HG02885 (cell line): ENCODE results near the gene GPC5.

Source experiments
- ATAC-seq: cut with Tn5 transposase; IDR thresholded peaks from one replicate; pipeline ENCODE4 v1.9.1; 2021; ENCODE audit warnings: mild to moderate bottlenecking; ENCODE audit not compliant: unreplicated experiment, poor library complexity

GPC5 gene

DNA sequence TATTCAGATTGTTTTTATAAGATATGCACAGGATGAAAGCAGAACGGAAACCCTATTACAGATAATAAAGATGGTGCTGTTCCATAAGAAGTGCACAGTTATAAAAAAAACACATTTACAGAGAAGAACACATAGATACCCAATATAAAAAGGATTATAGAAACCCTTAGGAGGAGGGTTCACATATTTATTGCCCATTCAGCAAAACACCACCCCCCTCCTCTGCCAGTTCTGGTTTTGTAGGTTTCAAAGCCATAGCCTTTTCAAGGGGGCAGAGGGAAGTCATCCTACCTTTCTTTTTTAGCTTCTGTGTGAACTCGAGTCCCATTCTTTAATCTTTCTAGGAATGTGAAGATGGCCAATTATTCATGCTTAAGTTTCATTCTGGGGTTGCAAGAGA lies 511.2 kb downstream of the GPC5 start:
- no peak for ATAC-seq

- ATAC-seq: no peak
Measured at GRCh38 chr13:91922969-91923592, 524.7 kb downstream of the GPC5 start.

GRCh38 chr13:91930687-91931086 lies 532.3 kb downstream of the GPC5 start:
- no peak for ATAC-seq

DNA sequence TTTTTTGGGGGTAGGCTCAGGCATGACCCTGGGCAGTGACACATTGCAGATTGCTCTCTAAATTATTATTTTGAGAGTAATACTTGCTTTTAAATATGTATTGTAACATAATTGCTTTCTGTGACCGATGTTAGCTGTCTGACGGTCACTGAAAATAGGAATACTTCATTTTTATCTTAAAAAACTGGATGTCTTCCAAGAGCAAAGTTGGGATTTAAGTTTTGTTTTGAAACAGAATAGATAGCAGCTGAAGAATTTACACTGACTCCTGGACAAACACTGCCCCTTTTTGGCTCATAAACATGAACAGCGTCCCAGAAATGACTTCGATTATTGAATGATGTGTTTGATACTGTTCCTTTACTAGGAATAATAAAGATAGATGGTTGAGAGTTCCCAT lies 535.9 kb downstream of the GPC5 start:
- ATAC-seq: no peak

- ATAC-seq: no peak
Measured at GRCh38 chr13:91946498-91947070, 548.2 kb downstream of the GPC5 start.

DNA sequence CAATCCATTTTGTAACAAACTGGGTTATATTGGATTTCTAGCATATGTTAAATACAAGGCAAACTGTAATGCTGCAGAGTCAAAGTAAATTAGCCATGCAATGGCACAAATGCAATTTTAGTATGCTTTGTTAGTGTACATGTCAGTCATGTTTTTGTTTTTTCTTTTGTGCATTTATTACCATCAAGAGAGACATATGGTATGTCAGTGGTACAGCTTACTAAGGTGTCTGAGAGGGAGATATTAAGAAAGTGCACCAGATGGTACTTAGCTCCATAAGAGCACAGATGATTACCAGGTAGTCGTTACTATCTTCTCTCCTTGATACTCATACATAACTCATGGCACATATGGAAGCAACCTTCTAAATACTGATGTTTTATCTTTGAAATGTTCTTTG lies 550.3 kb downstream of the GPC5 start:
- no peak for ATAC-seq

DNA sequence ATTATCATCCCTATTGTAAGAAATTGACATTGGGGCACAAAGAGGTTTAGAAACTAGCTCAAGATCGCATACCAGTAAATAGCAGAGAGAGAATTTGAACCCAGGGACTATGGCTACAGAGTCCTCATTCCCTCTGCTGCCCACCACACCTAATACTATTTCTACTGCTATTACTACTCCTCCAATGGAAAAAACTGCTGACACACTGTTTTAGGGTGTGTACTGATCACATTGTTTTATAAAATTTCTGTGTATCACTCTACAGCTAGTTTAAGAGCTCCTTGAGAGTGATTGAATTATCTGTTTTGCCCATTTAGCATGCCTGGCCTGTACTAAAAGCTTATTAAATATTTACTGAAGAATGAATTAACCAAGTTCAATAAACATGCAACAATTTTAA lies 552.4 kb downstream of the GPC5 start:
- no peak for ATAC-seq

DNA sequence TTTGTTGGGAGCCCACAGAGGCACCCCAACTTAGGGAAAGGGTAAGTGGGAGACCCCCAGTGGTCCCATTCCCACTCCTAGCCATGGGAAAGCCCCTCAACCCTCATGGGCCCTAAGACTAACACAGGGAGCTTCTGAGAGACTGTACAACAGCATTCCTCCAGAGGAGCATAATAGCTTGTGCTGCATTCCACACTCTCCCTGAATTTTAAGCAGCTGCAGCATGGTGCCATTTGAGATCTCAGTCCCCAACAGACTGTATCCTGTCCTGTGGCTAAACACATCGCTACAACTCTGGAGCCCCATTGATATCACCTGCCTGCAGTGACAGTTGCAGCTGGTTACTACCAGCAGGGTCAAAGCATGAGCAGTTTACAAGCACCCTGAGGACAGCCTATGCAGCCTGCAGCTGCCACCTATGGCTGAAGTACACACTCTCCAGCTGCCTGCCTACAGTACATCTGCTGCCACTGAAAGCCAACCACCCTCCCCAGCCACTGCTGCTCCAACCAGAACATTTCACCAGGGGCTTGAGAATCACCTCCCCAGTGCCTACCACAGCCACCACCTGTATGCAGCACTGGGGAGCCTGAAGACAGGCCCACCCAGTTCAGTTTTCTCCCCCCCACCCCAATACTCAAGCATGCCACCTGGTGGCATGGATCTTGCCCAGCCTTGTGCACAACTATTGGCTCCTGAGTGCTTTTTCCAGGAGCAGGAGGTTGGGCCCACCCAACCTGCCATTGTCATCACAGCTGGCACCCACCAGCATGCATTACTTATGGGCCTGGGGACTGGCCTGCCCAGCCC lies 557.3 kb downstream of the GPC5 start:
- ATAC-seq: no peak

- ATAC-seq: no peak
Measured at GRCh38 chr13:91960947-91961346, 562.5 kb downstream of the GPC5 start.

DNA sequence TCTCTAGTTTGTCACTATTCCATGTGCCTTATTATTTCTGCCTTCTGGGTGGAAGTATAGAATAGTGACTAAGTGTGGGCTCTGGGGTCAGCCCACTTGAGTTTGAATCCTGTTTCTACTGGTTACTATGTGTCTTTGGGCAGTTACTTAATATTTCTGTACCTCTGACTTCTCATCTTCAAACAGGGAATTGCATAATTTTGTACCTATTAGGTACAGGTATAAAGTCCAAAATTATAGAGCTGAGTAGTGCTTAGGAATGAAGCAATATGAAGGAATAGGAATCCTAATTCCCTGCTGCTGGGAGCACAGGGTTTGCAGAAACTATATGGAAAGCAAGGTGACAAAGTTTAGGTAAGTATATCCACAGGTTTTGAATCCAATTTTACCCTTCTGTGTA lies 564.5 kb downstream of the GPC5 start:
- ATAC-seq: no peak

DNA sequence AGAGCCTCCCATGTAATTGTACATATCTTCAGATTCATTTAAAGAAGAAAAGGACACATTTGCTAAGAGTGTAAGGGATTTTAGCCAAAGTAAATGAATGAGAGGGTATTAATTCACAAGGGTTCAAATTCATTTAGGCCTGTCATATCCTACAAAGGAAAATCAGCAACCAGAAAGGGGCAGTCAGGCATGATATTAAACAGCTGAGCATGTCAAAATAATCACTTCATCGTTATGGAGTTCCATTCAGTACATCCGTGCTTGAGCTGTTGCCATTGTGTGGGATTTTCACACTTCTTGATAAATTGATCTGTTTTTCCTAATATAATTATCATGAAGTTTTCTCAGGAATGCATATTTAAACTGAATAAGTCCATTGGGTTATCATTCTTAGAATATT lies 567.1 kb downstream of the GPC5 start:
- ATAC-seq: no peak

- ATAC-seq: no peak
Measured at GRCh38 chr13:91978571-91978970, 580.1 kb downstream of the GPC5 start.

- ATAC-seq: no peak
Measured at GRCh38 chr13:91986761-91987483, 588.5 kb downstream of the GPC5 start.

DNA sequence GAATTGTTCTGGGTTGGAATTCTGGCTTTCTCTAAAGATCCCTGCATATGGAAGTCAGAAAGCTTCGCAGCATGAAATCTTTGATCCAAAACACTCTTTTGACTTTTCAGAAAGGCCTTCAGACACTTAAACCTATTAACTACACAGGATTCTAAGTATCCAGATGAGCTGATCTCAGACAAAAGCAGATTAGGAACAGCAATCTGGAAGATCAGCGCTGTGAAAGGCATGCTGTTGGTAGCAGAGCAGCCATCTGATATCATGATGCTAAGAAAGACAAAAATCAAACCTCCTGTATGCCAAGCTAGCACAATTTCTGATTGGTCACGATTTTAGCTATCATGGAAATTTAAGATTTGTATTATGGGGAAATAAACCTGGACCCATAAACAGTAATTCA lies 589.9 kb downstream of the GPC5 start:
- no peak for ATAC-seq

- ATAC-seq: no peak
Measured at GRCh38 chr13:92012787-92013186, 614.4 kb downstream of the GPC5 start.

GRCh38 chr13:92017737-92018136 lies 619.3 kb downstream of the GPC5 start:
- no peak for ATAC-seq

GRCh38 chr13:92028695-92029094 lies 630.3 kb downstream of the GPC5 start:
- no peak for ATAC-seq

- no peak for ATAC-seq
Measured at GRCh38 chr13:92029641-92030040, 631.2 kb downstream of the GPC5 start.

DNA sequence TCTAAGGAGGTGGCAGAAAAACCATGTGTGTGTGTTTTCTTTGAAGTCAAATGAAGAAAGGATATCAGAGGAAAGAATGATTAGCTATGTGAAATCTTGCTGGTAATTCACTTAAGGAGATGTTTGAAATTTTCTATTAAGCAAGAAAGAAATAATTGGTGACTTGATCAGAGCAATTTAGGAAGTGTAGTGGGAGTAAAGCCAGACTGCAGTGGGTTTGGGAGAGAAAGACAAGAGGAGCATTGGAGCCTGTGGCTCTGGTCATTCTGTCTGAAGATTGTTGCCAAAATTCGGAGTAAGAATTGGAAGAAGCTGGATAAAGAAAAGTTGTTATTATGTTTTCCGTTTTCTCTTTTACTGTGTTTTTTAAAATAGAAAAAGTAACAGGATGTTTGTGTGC lies 640.5 kb downstream of the GPC5 start:
- no peak for ATAC-seq

- ATAC-seq: no peak
Measured at GRCh38 chr13:92042522-92042921, 644.1 kb downstream of the GPC5 start.

GRCh38 chr13:92044351-92044750 lies 645.9 kb downstream of the GPC5 start:
- no peak for ATAC-seq
